ENCODE measurements around the gene PPM1E. TPM values are rescaled to one million over a fixed set of nuclear protein-coding genes. Genes with fewer than 3 reads are reported as not detected.
"Not testable (repeated sequence)": the region's sequence is repeated elsewhere in the genome, so short reads cannot be mapped to it uniquely, and the experiment has no call there.

PPM1E gene
- total RNA-seq, 3 donors from 2014 or later (not counting 1 experiment from before 2014, with no cell fraction given), result not detected

- no peaks in the 10 kb centered on the region for H3K27me3 ChIP-seq (ENCODE audit: control insufficient read depth, insufficient read depth, low read length)
- Mint-ChIP-seq H3K27ac (no peak overlapping the region), H3K27me3 (ENCODE audit: low read depth in 2 of 2) (peaks cover 11 to 43% of the 10 kb centered on the region in 2 donors), H3K36me3 (no peaks in the 10 kb centered on the region), H3K4me3 (no peak overlapping the region), H3K4me1 (no peaks in the 10 kb centered on the region), H3K9me3 (no peaks in the 10 kb centered on the region)
- intact Hi-C loops (cut with micrococcal nuclease), result no loop called here
- no peaks in the 10 kb centered on the region for H3K4me1 ChIP-seq (ENCODE audit: control insufficient read depth, insufficient read depth, low read length)
- no peak for DNase-seq
- H3K4me3 ChIP-seq (ENCODE audit: low read length), result no peak overlapping the region
- no peak overlapping the region for H3K27ac ChIP-seq (ENCODE audit: low read length)
- H3K9me3 ChIP-seq (ENCODE audit: control insufficient read depth, insufficient read depth, low read length), result no peaks in the 10 kb centered on the region
- no peaks in the 10 kb centered on the region for H3K36me3 ChIP-seq (ENCODE audit: control insufficient read depth, insufficient read depth, low read length)
- TF ChIP-seq CTCF (IDR thresholded peaks at IDR 0.05), result no peak
- WGBS (ENCODE audit: insufficient coverage), result no CpG with 5 or more reads among the region's 1 CpG
- ATAC-seq, result no peak
Measured at GRCh38 chr17:58831780-58832179, 76.1 kb downstream of the PPM1E start.

GRCh38 chr17:58832514-58832913 is 76.9 kb downstream of the PPM1E start:
- no peak overlapping the region for H3K4me3 Mint-ChIP-seq
- WGBS (ENCODE audit: insufficient coverage), result 89% methylated on average over 2 of the region's 3 CpGs
- H3K27ac ChIP-seq (ENCODE audit: low read length), result no peak overlapping the region
- no peaks in the 10 kb centered on the region for H3K36me3 ChIP-seq (ENCODE audit: control insufficient read depth, insufficient read depth, low read length)
- intact Hi-C loops (cut with micrococcal nuclease), result no loop called here
- H3K4me3 ChIP-seq (ENCODE audit: low read length), result no peak overlapping the region
- DNase-seq, result no peak
- H3K27me3 Mint-ChIP-seq (ENCODE audit: low read depth in 2 of 2), result peaks cover 11 to 43% of the 10 kb centered on the region in 2 donors
- H3K4me1 ChIP-seq (ENCODE audit: control insufficient read depth, insufficient read depth, low read length), result no peaks in the 10 kb centered on the region
- H3K27me3 ChIP-seq (ENCODE audit: control insufficient read depth, insufficient read depth, low read length), result no peaks in the 10 kb centered on the region
- no peaks in the 10 kb centered on the region for H3K4me1 Mint-ChIP-seq
- no peaks in the 10 kb centered on the region for H3K36me3 Mint-ChIP-seq
- no peak overlapping the region for H3K27ac Mint-ChIP-seq
- no peaks in the 10 kb centered on the region for H3K9me3 Mint-ChIP-seq
- ATAC-seq, result no peak
- no peaks in the 10 kb centered on the region for H3K9me3 ChIP-seq (ENCODE audit: control insufficient read depth, insufficient read depth, low read length)
- no peak for TF ChIP-seq CTCF (IDR thresholded peaks at IDR 0.05)

- H3K27ac ChIP-seq (ENCODE audit: low read length), result no peak overlapping the region
- no peaks in the 10 kb centered on the region for H3K4me1 ChIP-seq (ENCODE audit: control insufficient read depth, insufficient read depth, low read length)
- no peak for ATAC-seq
- H3K4me3 ChIP-seq (ENCODE audit: low read length), result no peak overlapping the region
- Mint-ChIP-seq H3K4me3 (no peak overlapping the region), H3K27ac (no peak overlapping the region), H3K9me3 (no peaks in the 10 kb centered on the region), H3K4me1 (no peaks in the 10 kb centered on the region), H3K27me3 (ENCODE audit: low read depth in 2 of 2) (peaks cover 25 to 50% of the 10 kb centered on the region in 2 donors), H3K36me3 (no peaks in the 10 kb centered on the region)
- TF ChIP-seq CTCF (IDR thresholded peaks at IDR 0.05), result no peak
- 93% methylated on average over 5 of the region's 5 CpGs for WGBS (ENCODE audit: insufficient coverage)
- H3K36me3 ChIP-seq (ENCODE audit: control insufficient read depth, insufficient read depth, low read length), result no peaks in the 10 kb centered on the region
- no peaks in the 10 kb centered on the region for H3K9me3 ChIP-seq (ENCODE audit: control insufficient read depth, insufficient read depth, low read length)
- intact Hi-C loops (cut with micrococcal nuclease), result no loop called here
- DNase-seq, result no peak
- H3K27me3 ChIP-seq (ENCODE audit: control insufficient read depth, insufficient read depth, low read length), result peaks cover 3% of the 10 kb centered on the region
Measured at GRCh38 chr17:58837699-58838098, 82.0 kb downstream of the PPM1E start.

- Mint-ChIP-seq H3K27ac (no peak overlapping the region), H3K4me1 (no peaks in the 10 kb centered on the region), H3K4me3 (no peak overlapping the region), H3K27me3 (ENCODE audit: low read depth in 2 of 2) (peaks cover 14 to 28% of the 10 kb centered on the region in 2 donors), H3K36me3 (no peaks in the 10 kb centered on the region), H3K9me3 (no peaks in the 10 kb centered on the region)
- DNase-seq, result no peak
- no peaks in the 10 kb centered on the region for H3K9me3 ChIP-seq (ENCODE audit: control insufficient read depth, insufficient read depth, low read length)
- WGBS (ENCODE audit: insufficient coverage), result 64% methylated on average over 2 of the region's 4 CpGs
- no peak for TF ChIP-seq CTCF (IDR thresholded peaks at IDR 0.05)
- no peak overlapping the region for H3K27ac ChIP-seq (ENCODE audit: low read length)
- no peak for ATAC-seq
- H3K4me3 ChIP-seq (ENCODE audit: low read length), result no peak overlapping the region
- H3K36me3 ChIP-seq (ENCODE audit: control insufficient read depth, insufficient read depth, low read length), result no peaks in the 10 kb centered on the region
- H3K4me1 ChIP-seq (ENCODE audit: control insufficient read depth, insufficient read depth, low read length), result no peaks in the 10 kb centered on the region
- H3K27me3 ChIP-seq (ENCODE audit: control insufficient read depth, insufficient read depth, low read length), result peaks cover 3% of the 10 kb centered on the region
- intact Hi-C loops (cut with micrococcal nuclease), result no loop called here
Measured at GRCh38 chr17:58840820-58841612, 85.4 kb downstream of the PPM1E start.

GRCh38 chr17:58846413-58846812 is 90.8 kb downstream of the PPM1E start:
- not testable (repeated sequence) for H3K27ac Mint-ChIP-seq

More at GRCh38 chr17:58846413-58846812, 90.8 kb downstream of the PPM1E start:
- H3K36me3 Mint-ChIP-seq; intact Hi-C loops (cut with micrococcal nuclease); H3K9me3 ChIP-seq (ENCODE audit: control insufficient read depth, insufficient read depth, low read length); DNase-seq; H3K4me1 Mint-ChIP-seq; H3K27ac ChIP-seq (ENCODE audit: low read length); H3K36me3 ChIP-seq (ENCODE audit: control insufficient read depth, insufficient read depth, low read length); H3K27me3 ChIP-seq (ENCODE audit: control insufficient read depth, insufficient read depth, low read length); H3K4me1 ChIP-seq (ENCODE audit: control insufficient read depth, insufficient read depth, low read length); ATAC-seq; H3K4me3 Mint-ChIP-seq; H3K4me3 ChIP-seq (ENCODE audit: low read length); H3K9me3 Mint-ChIP-seq: not testable (repeated sequence)
- H3K27me3 Mint-ChIP-seq (ENCODE audit: low read depth in 2 of 2), result peaks cover 13 to 30% of the 10 kb centered on the region in 2 donors
- 50% methylated on average over 1 of the region's 3 CpGs for WGBS (ENCODE audit: insufficient coverage)
